Measurements from ENCODE around the gene SLC6A11. TPM values are rescaled to one million over a fixed set of nuclear protein-coding genes. Genes with fewer than 3 reads are reported as not detected.

SLC6A11 gene
- total RNA-seq, 1 experiment from 2014 or later = 1.5 TPM

- H3K4me1 Mint-ChIP-seq = no peaks in the 10 kb centered on the region
- Histone ChIP-seq H2BK120ac (ENCODE audit: low read depth, low read length, poor library complexity, severe bottlenecking) (no peak overlapping the region), H3K4me2 (ENCODE audit: insufficient read depth, insufficient read length, low read length) (no peak overlapping the region)
Measured at GRCh38 chr3:10798600-10799367, 17.2 kb upstream of the SLC6A11 start.

More at GRCh38 chr3:10798600-10799367, 17.2 kb upstream of the SLC6A11 start:
- Mint-ChIP-seq H3K9me3 (no peaks in the 10 kb centered on the region), H3K27ac (no peak overlapping the region), H3K36me3 (ENCODE audit: insufficient read depth in 1 of 3, low read depth in 3 of 3) (no peaks in the 10 kb centered on the region), H3K4me3 (no peak overlapping the region), H3K27me3 (ENCODE audit: low read depth) (peaks cover 61% of the 10 kb centered on the region)
- H3K9ac ChIP-seq (ENCODE audit: extremely low read depth, insufficient read length, low read length) = no peak overlapping the region
- no peak overlapping the region for H3K14ac ChIP-seq (ENCODE audit: insufficient read depth, low read length)
- no peaks in the 10 kb centered on the region for H3K27me3 ChIP-seq (ENCODE audit: insufficient read depth, low read length)
- H3K27ac ChIP-seq (ENCODE audit: insufficient read length, low read depth, low read length) = no peak overlapping the region
- no peak overlapping the region for H4K5ac ChIP-seq (ENCODE audit: insufficient read length, low read depth, low read length)
- no peaks in the 10 kb centered on the region for H3K23me2 ChIP-seq (ENCODE audit: insufficient read length, low read depth, low read length, poor library complexity, severe bottlenecking)
- no peak overlapping the region for H3K56ac ChIP-seq (ENCODE audit: insufficient read length, low read depth, low read length)
- no peaks in the 10 kb centered on the region for H3K4me1 ChIP-seq (ENCODE audit: insufficient read depth, low read length)
- H3K4ac ChIP-seq (ENCODE audit: low read depth, low read length) = no peak overlapping the region
- no CpG with 5 or more reads among the region's 5 CpGs for WGBS (ENCODE audit: extremely low coverage, insufficient read length, low lambda C conversion rate)
- H3K79me1 ChIP-seq (ENCODE audit: insufficient read depth, low read depth, low read length, poor library complexity, severe bottlenecking) = no peaks in the 10 kb centered on the region
- no peak overlapping the region for H2AK5ac ChIP-seq (ENCODE audit: insufficient read length, low read length)
- no peaks in the 10 kb centered on the region for H3K79me2 ChIP-seq (ENCODE audit: insufficient read depth, low read length)
- no peak overlapping the region for H2BK12ac ChIP-seq (ENCODE audit: insufficient read length, low read depth, low read length)
- DNase-seq = no peak
- TF ChIP-seq, protein P1, sequence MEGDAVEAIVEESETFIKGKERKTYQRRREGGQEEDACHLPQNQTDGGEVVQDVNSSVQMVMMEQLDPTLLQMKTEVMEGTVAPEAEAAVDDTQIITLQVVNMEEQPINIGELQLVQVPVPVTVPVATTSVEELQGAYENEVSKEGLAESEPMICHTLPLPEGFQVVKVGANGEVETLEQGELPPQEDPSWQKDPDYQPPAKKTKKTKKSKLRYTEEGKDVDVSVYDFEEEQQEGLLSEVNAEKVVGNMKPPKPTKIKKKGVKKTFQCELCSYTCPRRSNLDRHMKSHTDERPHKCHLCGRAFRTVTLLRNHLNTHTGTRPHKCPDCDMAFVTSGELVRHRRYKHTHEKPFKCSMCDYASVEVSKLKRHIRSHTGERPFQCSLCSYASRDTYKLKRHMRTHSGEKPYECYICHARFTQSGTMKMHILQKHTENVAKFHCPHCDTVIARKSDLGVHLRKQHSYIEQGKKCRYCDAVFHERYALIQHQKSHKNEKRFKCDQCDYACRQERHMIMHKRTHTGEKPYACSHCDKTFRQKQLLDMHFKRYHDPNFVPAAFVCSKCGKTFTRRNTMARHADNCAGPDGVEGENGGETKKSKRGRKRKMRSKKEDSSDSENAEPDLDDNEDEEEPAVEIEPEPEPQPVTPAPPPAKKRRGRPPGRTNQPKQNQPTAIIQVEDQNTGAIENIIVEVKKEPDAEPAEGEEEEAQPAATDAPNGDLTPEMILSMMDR (conservative IDR thresholded peaks at IDR 0.05) = no peak
- no peak overlapping the region for H3K18ac ChIP-seq (ENCODE audit: insufficient read length, low read depth, low read length)
- H3K23ac ChIP-seq (ENCODE audit: insufficient read length, low read depth, low read length) = no peak overlapping the region
- no peaks in the 10 kb centered on the region for H4K20me1 ChIP-seq (ENCODE audit: control insufficient read depth, insufficient read depth, insufficient read length)
- no peak overlapping the region for H2AFZ ChIP-seq (ENCODE audit: low read length)
- no peak overlapping the region for H3T11ph ChIP-seq (ENCODE audit: low read length)
- H3K9me3 ChIP-seq (ENCODE audit: control insufficient read depth, low read depth, low read length) = no peaks in the 10 kb centered on the region
- no peak overlapping the region for H4K91ac ChIP-seq (ENCODE audit: insufficient read length, low read depth, low read length)
- no peak overlapping the region for H4K8ac ChIP-seq (replicated peaks; ENCODE audit: insufficient read length, low read depth, low read length)
- no peak overlapping the region for H2BK20ac ChIP-seq (ENCODE audit: low read depth, low read length, poor library complexity, severe bottlenecking)
- no peak overlapping the region for H2BK5ac ChIP-seq (ENCODE audit: insufficient read length, low read length)
- H2BK15ac ChIP-seq (ENCODE audit: low read depth, low read length) = no peak overlapping the region
